A549 (cell line): ENCODE data around the gene HSPG2.

ENCODE experiments used
- CTCF ChIP-seq: fragments of >200 bp; sonication (Bioruptor Twin); formaldehyde crosslinking; IDR thresholded peaks from 3 replicates; pipeline ENCODE4 v1.5.1; 2016
- MAX ChIP-seq: IDR thresholded peaks from 2 replicates; pipeline ENCODE4 v1.6.1; 2012
- POLR2A ChIP-seq: IDR thresholded peaks from 2 replicates; pipeline ENCODE4 v1.6.1; 2012; ENCODE audit warnings: mild to moderate bottlenecking, low read length
- POLR2AphosphoS2 ChIP-seq: conservative IDR thresholded peaks from 2 replicates; pipeline ENCODE4 v1.6.1; 2012; ENCODE audit warnings: low read length, improper control_type of control experiment, inconsistent platforms
- RFX5 ChIP-seq: fragments of 450-650 bp; IDR thresholded peaks from 2 replicates; pipeline ENCODE4 v1.7.1; 2014; ENCODE audit warnings: antibody characterized with exemption, mild to moderate bottlenecking, moderate library complexity
- ZC3H11A ChIP-seq: fragments of 450-650 bp; IDR thresholded peaks from 2 replicates; pipeline ENCODE4 v1.6.1; 2014; ENCODE audit warnings: antibody characterized with exemption, mild to moderate bottlenecking

- TF ChIP-seq MAX, result no peak
- no peak for TF ChIP-seq ZC3H11A
- TF ChIP-seq POLR2AphosphoS2, result no peak
- TF ChIP-seq RFX5, result no peak
- TF ChIP-seq CTCF, result no peak
- TF ChIP-seq POLR2A, result no peak
Observed at GRCh38 chr1:21799730-21800129, 137.4 kb downstream of the HSPG2 start.
